ACHN (cell line): Measurements from ENCODE around the gene LDLRAP1.

Experiments
- DNase-seq: peaks from one replicate; pipeline ENCODE4 v3.0.0-alpha.2; 2015
- in situ Hi-C: cut with HindIII; loops from 2 replicates; pipeline ENCODE4 v1.10.0; 2017; ENCODE audit warnings: low sequenced_read_pairs, low pct_ligation_motif_present, low pct_unique_long_range_greater_than_20kb

The LDLRAP1 gene

GRCh38 chr1:25520446-25521061 lies 22.9 kb upstream of the LDLRAP1 start:
- peak; percentile 46 for DNase-seq
- in situ Hi-C loops = no loop called here

- in situ Hi-C loops = no loop called here
- DNase-seq = peak; percentile 20
These were observed 21.3 kb upstream of the LDLRAP1 start for GRCh38 chr1:25522031-25522655.

- in situ Hi-C loops = no loop called here
- DNase-seq = peak; percentile 51
These were observed 19.9 kb upstream of the LDLRAP1 start for GRCh38 chr1:25523542-25523941.

- no peak for DNase-seq
- in situ Hi-C loops = no loop called here
These were observed 18.6 kb upstream of the LDLRAP1 start for GRCh38 chr1:25524568-25525360.

GRCh38 chr1:25525361-25525688 lies 18.1 kb upstream of the LDLRAP1 start:
- DNase-seq = no peak
- in situ Hi-C loops = no loop called here

GRCh38 chr1:25526753-25527152 lies 16.7 kb upstream of the LDLRAP1 start:
- in situ Hi-C loops = no loop called here
- no peak for DNase-seq

GRCh38 chr1:25527226-25527846 lies 16.1 kb upstream of the LDLRAP1 start:
- in situ Hi-C loops = no loop called here
- DNase-seq = no peak

GRCh38 chr1:25527946-25528595 lies 15.3 kb upstream of the LDLRAP1 start:
- in situ Hi-C loops = no loop called here
- no peak for DNase-seq

GRCh38 chr1:25528881-25529517 lies 14.4 kb upstream of the LDLRAP1 start:
- in situ Hi-C loops = no loop called here
- no peak for DNase-seq

- in situ Hi-C loops = no loop called here
- no peak for DNase-seq
These were observed 13.8 kb upstream of the LDLRAP1 start for GRCh38 chr1:25529518-25530185.

GRCh38 chr1:25530186-25531081 lies 13.0 kb upstream of the LDLRAP1 start:
- DNase-seq = no peak
- in situ Hi-C loops = no loop called here

GRCh38 chr1:25531082-25531461 lies 12.3 kb upstream of the LDLRAP1 start:
- in situ Hi-C loops = no loop called here
- no peak for DNase-seq

GRCh38 chr1:25532970-25533369 lies 10.4 kb upstream of the LDLRAP1 start:
- in situ Hi-C loops = no loop called here
- no peak for DNase-seq

- no peak for DNase-seq
These were observed 9.5 kb upstream of the LDLRAP1 start for GRCh38 chr1:25533775-25534409.

GRCh38 chr1:25534410-25534788 lies 9.0 kb upstream of the LDLRAP1 start:
- DNase-seq = no peak
- in situ Hi-C loops = no loop called here

More at GRCh38 chr1:25533775-25534409, 9.5 kb upstream of the LDLRAP1 start:
- in situ Hi-C loops = no loop called here

GRCh38 chr1:25536124-25536523 lies 7.3 kb upstream of the LDLRAP1 start:
- no peak for DNase-seq
- in situ Hi-C loops = no loop called here
